ENCODE data around the gene GRK3. TPM values are rescaled to one million over a fixed set of nuclear protein-coding genes. Genes with fewer than 3 reads are reported as not detected.

The GRK3 gene
- total and polyA plus RNA-seq, 10 of the 15 experiments (the other 5 are each of a cell fraction or from before 2014, with no cell fraction given), result 3.1 to 35.1 (median 14.7) TPM

DNA sequence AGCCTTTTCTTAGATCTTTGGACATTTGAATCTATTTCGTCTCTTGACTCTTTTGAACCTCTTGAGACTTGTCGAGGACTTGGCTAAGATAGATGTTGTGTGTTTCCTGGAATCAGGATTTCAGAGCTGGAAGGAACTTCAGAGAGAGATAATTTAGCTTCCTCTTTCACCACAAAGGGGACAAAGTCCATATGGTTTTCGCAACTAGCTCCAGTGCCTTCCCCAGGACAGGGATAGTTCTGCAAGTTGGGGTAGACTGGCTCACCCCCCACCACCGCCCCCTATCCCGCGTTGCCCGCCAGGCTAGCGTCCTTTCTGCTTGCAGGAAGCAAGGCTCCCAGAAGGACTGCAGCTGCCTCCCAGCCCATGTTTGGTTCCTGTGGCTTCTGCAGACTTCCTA lies 101.8 kb downstream of the GRK3 start:
- WGBS (ENCODE audit: insufficient coverage, insufficient replicate concordance, low lambda C conversion rate, missing lambda C conversion rate), result 89% methylated on average over 8 of the region's 8 CpGs
- Histone ChIP-seq H3K4me1 (ENCODE audit: control insufficient read depth, insufficient read depth, low read length) (no peaks in the 10 kb centered on the region), H3K4me3 (no peak overlapping the region), H3K9ac (ENCODE audit: control insufficient read depth, insufficient read depth, low read length) (no peak overlapping the region), H3K36me3 (ENCODE audit: control insufficient read depth in 2 of 2, insufficient read depth in 2 of 2, low read length in 1 of 2) (no peaks in the 10 kb centered on the region; a peak in 2 of 4 replicates), H2AFZ (ENCODE audit: control insufficient read depth, low read depth, low read length) (no peak overlapping the region), H3K27me3 (replicated peaks in 1 of 2; ENCODE audit: control insufficient read depth in 2 of 2, insufficient read depth in 2 of 2, low read length in 1 of 2) (no peaks in the 10 kb centered on the region), H3K27ac (ENCODE audit: control insufficient read depth, insufficient read depth) (no peak overlapping the region), H3K9me3 (replicated peaks; ENCODE audit: control insufficient read depth, insufficient read depth, low read length) (no peaks in the 10 kb centered on the region), H4K20me1 (ENCODE audit: control insufficient read depth, insufficient read depth) (no peaks in the 10 kb centered on the region), H3K79me2 (ENCODE audit: control insufficient read depth, insufficient read depth, low read length) (no peaks in the 10 kb centered on the region), H3K4me2 (ENCODE audit: control insufficient read depth, insufficient read depth) (no peak overlapping the region)
- TF ChIP-seq ZZZ3 (IDR thresholded peaks at IDR 0.05; ENCODE audit: control insufficient read depth, insufficient read length, low read depth) (no peak), KDM1A (IDR thresholded peaks at IDR 0.05; ENCODE audit: borderline replicate concordance) (no peak)
- TF ChIP-seq, protein P1, sequence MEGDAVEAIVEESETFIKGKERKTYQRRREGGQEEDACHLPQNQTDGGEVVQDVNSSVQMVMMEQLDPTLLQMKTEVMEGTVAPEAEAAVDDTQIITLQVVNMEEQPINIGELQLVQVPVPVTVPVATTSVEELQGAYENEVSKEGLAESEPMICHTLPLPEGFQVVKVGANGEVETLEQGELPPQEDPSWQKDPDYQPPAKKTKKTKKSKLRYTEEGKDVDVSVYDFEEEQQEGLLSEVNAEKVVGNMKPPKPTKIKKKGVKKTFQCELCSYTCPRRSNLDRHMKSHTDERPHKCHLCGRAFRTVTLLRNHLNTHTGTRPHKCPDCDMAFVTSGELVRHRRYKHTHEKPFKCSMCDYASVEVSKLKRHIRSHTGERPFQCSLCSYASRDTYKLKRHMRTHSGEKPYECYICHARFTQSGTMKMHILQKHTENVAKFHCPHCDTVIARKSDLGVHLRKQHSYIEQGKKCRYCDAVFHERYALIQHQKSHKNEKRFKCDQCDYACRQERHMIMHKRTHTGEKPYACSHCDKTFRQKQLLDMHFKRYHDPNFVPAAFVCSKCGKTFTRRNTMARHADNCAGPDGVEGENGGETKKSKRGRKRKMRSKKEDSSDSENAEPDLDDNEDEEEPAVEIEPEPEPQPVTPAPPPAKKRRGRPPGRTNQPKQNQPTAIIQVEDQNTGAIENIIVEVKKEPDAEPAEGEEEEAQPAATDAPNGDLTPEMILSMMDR (IDR thresholded peaks at IDR 0.05 in 2 of 3, conservative IDR thresholded peaks at IDR 0.05 in 1 of 3; ENCODE audit: control insufficient read depth in 2 of 3, extremely low read depth in 1 of 3, insufficient read depth in 1 of 3, low read depth in 3 of 3, low read length in 3 of 3), result no peak
- intact Hi-C loops (cut with micrococcal nuclease; ENCODE audit: unreplicated experiment), result no loop called here
- DNase-seq (ENCODE audit: low read depth, low spot score) (no peak), FAIRE-seq (no peak), ATAC-seq (no peak)
- ChIA-PET SMC1A (ENCODE audit: uncharacterized antibody, unreplicated experiment) (interaction anchor here (0.6 to 2.3 kb wide), 13 partner anchors 8 to 1477 kb away, joined by 3 to 12 read pairs (median 4); no protein-coding TSS in a partner anchor), POLR2A (no interaction called here), RAD21 (ENCODE audit: unreplicated experiment) (interaction anchor here (1.0 to 1.5 kb wide), 3 partner anchors 9 to 99 kb away, joined by 3 to 6 read pairs (median 5); no protein-coding TSS in a partner anchor), CTCF (interaction anchor here (0.5 to 2.8 kb wide), 7 partner anchors 11 to 122 kb away, joined by 3 to 12 read pairs (median 4); no protein-coding TSS in a partner anchor)
- in situ Hi-C loops (cut with MboI), result no loop called here
- no TSS peak for BruUV-seq (replicated peaks)

DNA sequence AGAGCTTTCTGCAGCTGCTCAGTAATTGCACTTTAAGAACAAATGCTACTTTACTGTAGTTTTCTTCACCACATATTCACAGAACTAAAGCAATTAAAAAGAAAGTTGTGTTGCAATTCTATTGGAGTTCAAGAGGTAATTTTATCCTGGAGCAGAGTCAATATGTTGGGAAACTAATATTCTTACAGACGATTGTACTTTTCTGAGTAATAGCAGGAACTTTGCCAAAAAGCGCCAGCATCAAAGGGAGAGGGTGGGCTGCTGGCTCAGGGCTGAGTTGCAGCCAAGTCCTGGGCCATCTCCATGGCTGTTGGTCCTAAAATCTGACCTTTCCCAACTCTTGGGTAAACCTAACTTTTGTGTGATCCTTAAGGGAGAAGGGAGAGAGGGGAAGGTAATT lies 104.0 kb downstream of the GRK3 start:
- ATAC-seq, result no peak
- no peak overlapping the region for H3K27ac ChIP-seq (ENCODE audit: control insufficient read depth, insufficient read depth)
- RAD21 ChIA-PET (ENCODE audit: unreplicated experiment), result no interaction called here
- no peaks in the 10 kb centered on the region for H3K9me3 ChIP-seq (replicated peaks; ENCODE audit: control insufficient read depth, insufficient read depth, low read length)
- H3K9ac ChIP-seq (ENCODE audit: control insufficient read depth, insufficient read depth, low read length), result no peak overlapping the region
- no peaks in the 10 kb centered on the region for H3K27me3 ChIP-seq (replicated peaks in 1 of 2; ENCODE audit: control insufficient read depth in 2 of 2, insufficient read depth in 2 of 2, low read length in 1 of 2)
- CTCF ChIA-PET, result interaction anchor here (1.1 kb wide), 1 partner anchor 34 kb away, joined by 4 read pairs; no protein-coding TSS in a partner anchor
- no peaks in the 10 kb centered on the region; a peak in 2 of 4 replicates for H3K36me3 ChIP-seq (ENCODE audit: control insufficient read depth in 2 of 2, insufficient read depth in 2 of 2, low read length in 1 of 2)
- no TSS peak for BruUV-seq (replicated peaks)
- FAIRE-seq, result no peak
- H2AFZ ChIP-seq (ENCODE audit: control insufficient read depth, low read depth, low read length), result no peak overlapping the region
- H4K20me1 ChIP-seq (ENCODE audit: control insufficient read depth, insufficient read depth), result no peaks in the 10 kb centered on the region
- no peak overlapping the region for H3K4me2 ChIP-seq (ENCODE audit: control insufficient read depth, insufficient read depth)
- no peak overlapping the region for H3K4me3 ChIP-seq
- H3K79me2 ChIP-seq (ENCODE audit: control insufficient read depth, insufficient read depth, low read length), result no peaks in the 10 kb centered on the region
- DNase-seq (ENCODE audit: low read depth, low spot score), result no peak
- POLR2A ChIA-PET, result no interaction called here
- intact Hi-C loops (cut with micrococcal nuclease; ENCODE audit: unreplicated experiment), result no loop called here
- 100% methylated on average over 2 of the region's 2 CpGs for WGBS (ENCODE audit: insufficient coverage, insufficient replicate concordance, low lambda C conversion rate, missing lambda C conversion rate)
- SMC1A ChIA-PET (ENCODE audit: uncharacterized antibody, unreplicated experiment), result no interaction called here
- TF ChIP-seq, protein P2, sequence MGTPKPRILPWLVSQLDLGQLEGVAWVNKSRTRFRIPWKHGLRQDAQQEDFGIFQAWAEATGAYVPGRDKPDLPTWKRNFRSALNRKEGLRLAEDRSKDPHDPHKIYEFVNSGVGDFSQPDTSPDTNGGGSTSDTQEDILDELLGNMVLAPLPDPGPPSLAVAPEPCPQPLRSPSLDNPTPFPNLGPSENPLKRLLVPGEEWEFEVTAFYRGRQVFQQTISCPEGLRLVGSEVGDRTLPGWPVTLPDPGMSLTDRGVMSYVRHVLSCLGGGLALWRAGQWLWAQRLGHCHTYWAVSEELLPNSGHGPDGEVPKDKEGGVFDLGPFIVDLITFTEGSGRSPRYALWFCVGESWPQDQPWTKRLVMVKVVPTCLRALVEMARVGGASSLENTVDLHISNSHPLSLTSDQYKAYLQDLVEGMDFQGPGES (IDR thresholded peaks at IDR 0.05), result no peak
- TF ChIP-seq RUNX3 (IDR thresholded peaks at IDR 0.05; ENCODE audit: low read length) (no peak), BCL11A (IDR thresholded peaks at IDR 0.05; ENCODE audit: low read depth, low read length) (no peak), ZNF24 (IDR thresholded peaks at IDR 0.05) (no peak), ZNF384 (IDR thresholded peaks at IDR 0.05; ENCODE audit: borderline replicate concordance, low read depth, low read length) (no peak)
- no peaks in the 10 kb centered on the region for H3K4me1 ChIP-seq (ENCODE audit: control insufficient read depth, insufficient read depth, low read length)
- in situ Hi-C loops (cut with MboI), result no loop called here

Data from GM12878 (cell line).